Measurements from ENCODE around the gene ATP6V0A1. TPM values are rescaled to one million over a fixed set of nuclear protein-coding genes. Genes with fewer than 3 reads are reported as not detected.
A peak's percentile ranks its signal among the peaks of the same experiment; 100 is the strongest.
"Not testable (repeated sequence)": the region's sequence is repeated elsewhere in the genome, so short reads cannot be mapped to it uniquely, and the experiment has no call there.

Gene ATP6V0A1
- total and polyA plus RNA-seq, 7 experiments from 2014 or later: 10.7 to 74.8 (median 17.4) TPM

DNA sequence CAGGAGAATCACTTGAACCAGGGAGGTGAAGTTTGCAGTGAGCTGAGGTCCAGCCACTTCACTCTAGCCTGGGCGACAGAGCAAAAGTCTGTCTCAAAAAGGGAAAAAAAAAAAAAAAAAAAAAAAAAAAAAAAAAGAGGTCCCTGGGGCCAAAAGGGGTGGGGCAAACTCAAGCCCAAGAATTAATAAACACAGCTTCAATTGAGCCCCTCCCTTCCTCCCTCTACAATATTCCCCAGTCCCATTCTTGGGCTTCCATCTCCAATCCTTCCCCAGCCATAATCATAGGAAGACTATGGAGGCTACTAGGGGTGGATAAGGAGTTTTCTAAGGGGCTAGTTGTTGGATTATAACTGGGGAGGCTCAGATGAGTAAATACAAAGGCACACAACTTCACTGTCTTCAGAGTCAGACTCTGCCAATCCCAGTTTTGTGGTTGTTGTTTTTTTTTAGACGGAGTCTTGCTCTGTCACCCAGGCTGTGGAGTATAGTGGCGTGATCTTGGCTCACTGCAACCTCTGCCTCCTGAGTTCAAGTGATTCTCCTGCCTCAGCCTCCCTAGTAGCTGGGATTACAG is 45.1 kb upstream of the ATP6V0A1 start:
- ATAC-seq (no peak), DNase-seq (no peak)
- Histone ChIP-seq H3K27ac (ENCODE audit: low read depth, low read length) (no peak overlapping the region), H3K36me3 (ENCODE audit: control insufficient read depth in 2 of 3, insufficient read depth in 3 of 3, low read length in 3 of 3) (no peaks in the 10 kb centered on the region), H3K4me1 (ENCODE audit: control insufficient read depth in 2 of 2, insufficient read depth in 2 of 2, low read length in 2 of 2) (peaks cover 3 to 16% of the 10 kb centered on the region in 2 donors), H3K4me3 (ENCODE audit: low read length) (no peak overlapping the region), H3K27me3 (ENCODE audit: control insufficient read depth in 2 of 2, insufficient read depth in 2 of 2, low read length in 2 of 2) (no peaks in the 10 kb centered on the region), H3K9me3 (ENCODE audit: control insufficient read depth in 2 of 3, low read length in 3 of 3) (no peaks in the 10 kb centered on the region)
- H3K36me3 Mint-ChIP-seq: no peaks in the 10 kb centered on the region
- H3K9me3 Mint-ChIP-seq: no peaks in the 10 kb centered on the region
- peaks cover 16 to 28% (median 21%) of the 10 kb centered on the region in 7 donors for H3K4me1 Mint-ChIP-seq
- no peak overlapping the region for H3K27ac Mint-ChIP-seq
- ChIA-PET POLR2A (interaction anchor here (0.5 to 2.7 kb wide), 7 partner anchors 25 to 406 kb away, joined by 3 to 14 read pairs (median 4); partner anchors contain the start of gene STAT3), CTCF (interaction anchor here (0.5 to 2.2 kb wide), 4 partner anchors 8 to 238 kb away, joined by 3 to 14 read pairs (median 3); no protein-coding TSS in a partner anchor)
- no peaks in the 10 kb centered on the region for H3K27me3 Mint-ChIP-seq
- H3K4me3 Mint-ChIP-seq: peak overlapping the region in 1 of 10 donors; percentile 4
- intact Hi-C loops (cut with micrococcal nuclease): no loop called here

DNA sequence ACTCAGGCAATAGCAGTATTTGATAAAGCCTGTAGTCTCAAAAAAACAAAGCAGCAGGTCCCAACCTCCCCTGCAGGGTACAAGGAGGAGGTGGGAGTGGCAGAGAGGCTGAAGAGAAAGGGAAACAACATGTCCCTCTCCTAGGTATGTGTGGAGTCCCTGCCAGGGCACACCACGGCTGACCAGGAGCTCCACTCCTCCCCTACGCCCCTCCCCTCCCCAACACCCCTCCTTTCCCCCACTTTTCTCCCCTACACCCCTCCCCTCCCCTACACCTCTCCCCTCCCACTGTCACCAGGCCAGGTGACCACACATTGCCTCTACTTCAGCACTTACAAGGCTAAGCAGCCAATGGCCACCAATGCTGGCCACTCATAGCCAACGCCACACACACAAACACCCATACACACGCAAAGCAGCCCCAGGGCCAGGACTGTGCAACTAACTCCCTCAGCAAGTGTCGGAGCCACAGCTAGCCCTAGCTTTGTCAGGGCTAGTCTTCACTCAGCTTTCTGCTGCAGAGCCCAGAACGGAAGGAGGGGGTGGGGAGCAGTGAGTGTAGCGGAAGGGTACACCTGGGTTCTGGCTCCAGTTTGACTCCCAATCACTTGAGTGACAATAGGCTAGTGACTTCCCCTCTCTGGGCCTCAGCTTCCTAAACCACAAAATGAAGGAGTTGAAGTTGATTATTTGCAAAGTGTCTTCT is 43.8 kb upstream of the ATP6V0A1 start:
- no peaks in the 10 kb centered on the region for H3K27me3 ChIP-seq (ENCODE audit: control insufficient read depth in 2 of 2, insufficient read depth in 2 of 2, low read length in 2 of 2)
- intact Hi-C loops (cut with micrococcal nuclease): no loop called here
- Mint-ChIP-seq H3K4me1 (peaks cover 16 to 28% (median 21%) of the 10 kb centered on the region in 7 donors), H3K4me3 (peak overlapping the region; percentile 76 to 91 (median 82)), H3K9me3 (no peaks in the 10 kb centered on the region), H3K27ac (peak overlapping the region in 8 of 9 donors; percentile 68 to 92 (median 84)), H3K36me3 (no peaks in the 10 kb centered on the region), H3K27me3 (peaks cover 0 to 6% (median 0%) of the 10 kb centered on the region in 5 donors)
- peak in 8 of 9 donors; percentile 40 to 66 (median 61) for DNase-seq
- H3K9me3 ChIP-seq (ENCODE audit: control insufficient read depth in 2 of 3, low read length in 3 of 3): no peaks in the 10 kb centered on the region
- CTCF ChIA-PET: interaction anchor here (1.3 to 2.2 kb wide), 4 partner anchors 10 to 103 kb away, joined by 3 to 14 read pairs (median 5); no protein-coding TSS in a partner anchor
- peak overlapping the region; percentile 42 for H3K27ac ChIP-seq (ENCODE audit: low read depth, low read length)
- POLR2A ChIA-PET: interaction anchor here (0.6 to 2.7 kb wide), 7 partner anchors 17 to 135 kb away, joined by 3 to 14 read pairs (median 4); partner anchors contain the start of gene STAT3
- peaks cover 3 to 16% of the 10 kb centered on the region in 2 donors for H3K4me1 ChIP-seq (ENCODE audit: control insufficient read depth in 2 of 2, insufficient read depth in 2 of 2, low read length in 2 of 2)
- ATAC-seq: peak; percentile 78
- H3K36me3 ChIP-seq (ENCODE audit: control insufficient read depth in 2 of 3, insufficient read depth in 3 of 3, low read length in 3 of 3): no peaks in the 10 kb centered on the region
- peak overlapping the region; percentile 48 for H3K4me3 ChIP-seq (ENCODE audit: low read length)

DNA sequence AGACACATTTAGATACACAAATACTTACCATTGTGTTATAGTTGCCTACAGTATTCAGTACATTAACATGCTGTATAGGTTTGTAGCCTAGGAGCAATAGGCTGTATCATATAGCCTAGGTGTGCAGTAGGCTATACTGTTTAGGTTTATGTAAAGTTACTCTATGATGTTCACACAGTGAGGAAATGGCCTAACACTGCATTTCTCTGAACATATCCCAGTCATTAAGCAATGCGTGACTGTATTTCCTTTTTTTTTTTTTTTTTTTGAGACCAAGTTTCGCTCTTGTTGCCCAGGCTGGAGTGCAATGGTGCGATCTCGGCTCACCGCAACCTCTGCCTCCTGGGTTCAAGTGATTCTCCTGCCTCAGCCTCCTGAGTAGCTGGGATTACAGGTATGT is 40.7 kb upstream of the ATP6V0A1 start:
- H3K4me3 ChIP-seq (ENCODE audit: low read length); H3K27me3 ChIP-seq (ENCODE audit: control insufficient read depth in 2 of 2, insufficient read depth in 2 of 2, low read length in 2 of 2); H3K9me3 ChIP-seq (ENCODE audit: control insufficient read depth in 2 of 3, low read length in 3 of 3); H3K9me3 Mint-ChIP-seq; intact Hi-C loops (cut with micrococcal nuclease); H3K36me3 ChIP-seq (ENCODE audit: control insufficient read depth in 2 of 3, insufficient read depth in 3 of 3, low read length in 3 of 3); H3K27ac ChIP-seq (ENCODE audit: low read depth, low read length); CTCF ChIA-PET; POLR2A ChIA-PET; H3K36me3 Mint-ChIP-seq; H3K4me3 Mint-ChIP-seq; H3K27ac Mint-ChIP-seq; DNase-seq: not testable (repeated sequence)
- Mint-ChIP-seq H3K4me1 (peaks cover 23 to 47% (median 34%) of the 10 kb centered on the region in 7 donors), H3K27me3 (peaks cover 0 to 31% (median 6%) of the 10 kb centered on the region in 5 donors)
- peaks cover 3 to 23% of the 10 kb centered on the region in 2 donors for H3K4me1 ChIP-seq (ENCODE audit: control insufficient read depth in 2 of 2, insufficient read depth in 2 of 2, low read length in 2 of 2)
- ATAC-seq: peak; percentile 48

DNA sequence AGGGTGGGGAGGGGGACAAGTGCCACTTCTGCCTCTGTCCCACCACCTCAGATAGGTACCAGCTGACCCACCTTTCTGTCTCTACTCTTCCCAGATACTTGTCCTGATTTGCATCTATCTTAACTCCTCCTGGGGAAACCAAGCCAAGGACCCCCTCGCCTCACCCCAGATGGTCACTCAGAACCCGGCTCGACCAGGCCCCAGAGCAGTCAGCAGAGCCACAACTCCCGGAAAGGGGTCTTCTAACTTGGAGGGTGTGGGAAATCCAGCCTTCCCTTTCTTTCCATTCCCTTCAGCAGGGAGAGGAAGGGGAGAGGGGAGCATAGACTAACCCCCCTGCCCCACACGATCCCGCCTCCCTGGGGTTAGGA is 37.6 kb upstream of the ATP6V0A1 start:
- no peaks in the 10 kb centered on the region for H3K36me3 ChIP-seq (ENCODE audit: control insufficient read depth in 2 of 3, insufficient read depth in 3 of 3, low read length in 3 of 3)
- intact Hi-C loops (cut with micrococcal nuclease): loop anchor here in 1 of 2 donors (5.0 kb wide), 1 partner anchor 36 kb away; the partner anchor contains the start of gene ATP6V0A1
- Mint-ChIP-seq H3K27ac (peak overlapping the region in 1 of 9 donors; percentile 77), H3K27me3 (peaks cover 0 to 58% (median 10%) of the 10 kb centered on the region in 5 donors), H3K4me3 (peak overlapping the region; percentile 42 to 96 (median 75)), H3K9me3 (peaks cover 0 to 1% (median 0%) of the 10 kb centered on the region in 11 donors), H3K36me3 (peaks cover 0 to 2% (median 0%) of the 10 kb centered on the region in 5 donors), H3K4me1 (peaks cover 7 to 32% (median 15%) of the 10 kb centered on the region in 7 donors)
- no peaks in the 10 kb centered on the region for H3K9me3 ChIP-seq (ENCODE audit: control insufficient read depth in 2 of 3, low read length in 3 of 3)
- H3K27me3 ChIP-seq (ENCODE audit: control insufficient read depth in 2 of 2, insufficient read depth in 2 of 2, low read length in 2 of 2): peaks cover 6 to 9% of the 10 kb centered on the region in 2 donors
- H3K4me3 ChIP-seq (ENCODE audit: low read length): no peak overlapping the region
- no peak for ATAC-seq
- H3K27ac ChIP-seq (ENCODE audit: low read depth, low read length): no peak overlapping the region
- POLR2A ChIA-PET: no interaction called here
- DNase-seq: no peak
- CTCF ChIA-PET: interaction anchor here (1.0 kb wide), 1 partner anchor 14 kb away, joined by 3 read pairs; no protein-coding TSS in a partner anchor
- peaks cover 0 to 14% of the 10 kb centered on the region in 2 donors for H3K4me1 ChIP-seq (ENCODE audit: control insufficient read depth in 2 of 2, insufficient read depth in 2 of 2, low read length in 2 of 2)

DNA sequence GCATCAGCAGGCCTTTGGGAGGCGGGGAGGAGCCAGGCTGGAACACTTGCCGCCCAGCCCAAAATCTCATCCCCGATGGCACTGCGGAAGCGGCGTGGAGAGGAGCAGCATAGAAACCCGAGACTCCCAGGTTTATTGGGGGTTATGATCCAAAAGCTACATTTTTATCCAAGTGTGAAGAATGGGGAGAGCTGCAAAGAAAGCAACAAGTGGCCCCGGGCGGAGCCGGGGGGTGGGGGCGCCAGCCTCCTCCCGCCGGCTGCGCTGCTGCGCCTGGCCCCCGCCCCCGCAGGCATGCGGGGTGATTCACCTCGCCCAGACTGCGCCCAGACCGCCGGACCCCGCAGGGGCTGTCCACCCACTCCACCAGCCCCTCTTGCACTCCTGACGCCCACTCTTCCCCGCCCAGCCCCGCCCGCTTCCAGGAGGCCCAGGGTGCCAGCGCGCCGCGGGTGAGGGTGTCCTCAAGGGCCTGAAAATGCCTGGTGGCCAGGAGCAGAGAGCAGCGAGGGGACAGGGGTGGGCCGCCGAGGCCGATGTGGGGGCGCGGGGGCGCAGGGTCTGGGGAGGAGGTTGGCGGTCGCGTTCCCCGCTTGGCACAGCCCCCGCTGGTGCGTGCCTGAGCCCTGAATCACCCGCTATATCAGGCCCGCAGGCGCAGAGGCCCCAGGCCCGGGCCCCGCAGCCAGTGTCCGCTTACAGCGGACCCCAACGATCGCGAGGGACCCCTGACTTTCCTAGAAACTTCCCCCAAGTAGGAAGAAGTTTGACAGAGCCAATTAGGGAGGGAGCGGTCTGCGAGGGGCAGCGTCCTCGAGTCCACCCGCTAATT is 37.0 kb upstream of the ATP6V0A1 start:
- H3K4me3 Mint-ChIP-seq: peak overlapping the region; percentile 61 to 96 (median 83)
- peaks cover 5 to 29% (median 14%) of the 10 kb centered on the region in 7 donors for H3K4me1 Mint-ChIP-seq
- H3K4me1 ChIP-seq (ENCODE audit: control insufficient read depth in 2 of 2, insufficient read depth in 2 of 2, low read length in 2 of 2): peaks cover 0 to 14% of the 10 kb centered on the region in 2 donors
- no peaks in the 10 kb centered on the region for H3K9me3 ChIP-seq (ENCODE audit: control insufficient read depth in 2 of 3, low read length in 3 of 3)
- peak in 1 of 9 donors; percentile 51 for DNase-seq
- peaks cover 0 to 2% (median 0%) of the 10 kb centered on the region in 5 donors for H3K36me3 Mint-ChIP-seq
- CTCF ChIA-PET: interaction anchor here (0.6 to 1.0 kb wide), 2 partner anchors 15 to 20 kb away, joined by 3 read pairs; no protein-coding TSS in a partner anchor
- ATAC-seq: peak; percentile 18
- no peak overlapping the region for H3K4me3 ChIP-seq (ENCODE audit: low read length)
- peaks cover 0 to 1% (median 0%) of the 10 kb centered on the region in 11 donors for H3K9me3 Mint-ChIP-seq
- POLR2A ChIA-PET: interaction anchor here (1.3 kb wide), 1 partner anchor 33 kb away, joined by 3 read pairs; the partner anchor contains the start of gene STAT3
- H3K27ac Mint-ChIP-seq: peak overlapping the region in 3 of 9 donors; percentile 28 to 64 (median 29)
- H3K36me3 ChIP-seq (ENCODE audit: control insufficient read depth in 2 of 3, insufficient read depth in 3 of 3, low read length in 3 of 3): no peaks in the 10 kb centered on the region
- intact Hi-C loops (cut with micrococcal nuclease): loop anchor here in 1 of 2 donors (1.0 to 5.0 kb wide), 2 partner anchors 14 to 36 kb away; partner anchors contain the start of gene ATP6V0A1
- no peak overlapping the region for H3K27ac ChIP-seq (ENCODE audit: low read depth, low read length)
- H3K27me3 ChIP-seq (ENCODE audit: control insufficient read depth in 2 of 2, insufficient read depth in 2 of 2, low read length in 2 of 2): peaks cover 6 to 9% of the 10 kb centered on the region in 2 donors
- peaks cover 0 to 61% (median 14%) of the 10 kb centered on the region in 5 donors for H3K27me3 Mint-ChIP-seq

Data from naive thymus-derived CD4-positive, alpha-beta T cell (primary cell).